Choroid plexus epithelial cell (primary cell): ENCODE measurements around the gene CA9.

Experiments used
- DNase-seq: peaks from one replicate; pipeline ENCODE4 v3.0.0-alpha.2; 2010; ENCODE audit warnings: low read depth
- H3K4me3 ChIP-seq: 2 replicates; pipeline ENCODE4 v1.5.1; 2011; ENCODE audit warnings: low read depth, mild to moderate bottlenecking, control low read depth, low read length, moderate library complexity
- TF ChIP-seq, protein P1 (sequence below): conservative IDR thresholded peaks from 2 replicates; pipeline ENCODE4 v1.5.1; 2011; ENCODE audit warnings: low read depth, mild to moderate bottlenecking, control low read depth, inconsistent platforms, low read length, moderate library complexity

Gene CA9

DNA sequence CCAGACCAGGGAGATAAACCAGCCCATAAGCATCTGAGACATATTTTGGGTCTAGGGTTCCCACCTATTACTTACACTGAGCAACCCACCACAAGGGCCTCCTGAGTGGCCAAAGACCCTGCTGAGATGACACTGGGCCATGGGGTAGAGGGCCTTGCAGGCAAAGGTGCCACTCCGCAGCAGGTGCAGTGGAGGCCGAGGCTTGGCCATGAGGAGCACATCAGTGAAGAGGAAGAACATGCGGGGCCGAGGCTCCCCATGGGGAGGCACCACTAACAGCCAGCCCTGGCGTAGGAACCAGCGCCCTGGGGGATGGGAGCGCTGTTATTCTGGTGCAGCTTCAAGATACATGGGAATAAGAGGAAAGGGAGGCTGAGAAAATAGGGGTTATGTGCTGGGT is 11.3 kb upstream of the CA9 start:
- H3K4me3 ChIP-seq = no peak overlapping the region
- no peak for DNase-seq
- TF ChIP-seq, protein P1, sequence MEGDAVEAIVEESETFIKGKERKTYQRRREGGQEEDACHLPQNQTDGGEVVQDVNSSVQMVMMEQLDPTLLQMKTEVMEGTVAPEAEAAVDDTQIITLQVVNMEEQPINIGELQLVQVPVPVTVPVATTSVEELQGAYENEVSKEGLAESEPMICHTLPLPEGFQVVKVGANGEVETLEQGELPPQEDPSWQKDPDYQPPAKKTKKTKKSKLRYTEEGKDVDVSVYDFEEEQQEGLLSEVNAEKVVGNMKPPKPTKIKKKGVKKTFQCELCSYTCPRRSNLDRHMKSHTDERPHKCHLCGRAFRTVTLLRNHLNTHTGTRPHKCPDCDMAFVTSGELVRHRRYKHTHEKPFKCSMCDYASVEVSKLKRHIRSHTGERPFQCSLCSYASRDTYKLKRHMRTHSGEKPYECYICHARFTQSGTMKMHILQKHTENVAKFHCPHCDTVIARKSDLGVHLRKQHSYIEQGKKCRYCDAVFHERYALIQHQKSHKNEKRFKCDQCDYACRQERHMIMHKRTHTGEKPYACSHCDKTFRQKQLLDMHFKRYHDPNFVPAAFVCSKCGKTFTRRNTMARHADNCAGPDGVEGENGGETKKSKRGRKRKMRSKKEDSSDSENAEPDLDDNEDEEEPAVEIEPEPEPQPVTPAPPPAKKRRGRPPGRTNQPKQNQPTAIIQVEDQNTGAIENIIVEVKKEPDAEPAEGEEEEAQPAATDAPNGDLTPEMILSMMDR = no peak

DNA sequence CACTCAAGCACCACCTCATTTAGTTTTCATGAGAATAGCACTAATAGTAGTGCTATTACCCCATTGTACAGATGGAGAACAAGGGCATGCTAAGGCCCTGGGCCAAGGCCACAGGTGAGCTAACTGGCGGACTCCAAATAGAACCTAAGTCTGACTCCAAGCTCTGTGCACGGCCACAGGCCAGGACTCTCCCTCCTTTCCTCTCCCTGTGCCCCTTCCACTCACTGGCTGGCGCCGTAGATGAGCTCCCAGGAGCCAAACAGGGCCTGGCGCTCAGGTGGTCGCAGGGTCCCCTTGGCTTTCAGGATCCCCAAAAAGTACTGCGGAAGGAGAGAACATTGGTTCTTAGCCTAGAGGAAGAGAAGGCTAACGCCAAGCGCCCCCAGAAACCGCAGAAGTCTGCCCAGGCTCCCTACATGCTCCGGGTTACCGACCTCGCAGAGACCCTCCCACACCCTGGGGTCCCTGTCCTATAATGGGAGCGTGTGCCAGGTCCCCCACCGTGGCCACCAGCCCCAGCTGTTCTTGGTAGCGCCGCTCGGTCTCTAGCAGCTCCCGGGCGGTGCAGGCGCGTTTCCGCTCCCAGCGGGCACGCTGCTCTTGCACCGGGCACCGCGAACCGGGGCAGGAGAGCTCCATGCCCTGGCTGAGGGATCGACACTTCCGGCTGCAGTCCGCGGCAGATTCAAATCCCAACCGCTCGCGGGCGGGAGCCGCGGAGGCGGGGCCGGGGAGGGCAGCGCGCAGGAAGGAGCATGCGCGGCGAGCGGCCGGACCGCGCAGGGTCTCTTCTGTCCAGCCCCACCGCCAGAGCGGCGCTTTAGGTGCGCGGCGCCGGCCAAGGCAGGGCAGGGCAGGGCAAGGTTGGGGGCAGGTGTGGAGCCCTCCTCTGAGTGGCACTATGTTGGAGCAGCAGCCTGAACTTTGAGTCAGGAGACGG is 8.9 kb upstream of the CA9 start, which contains the start of gene ARHGEF39:
ARHGEF39 (minus strand) TSS at position 665 of the 940 bp plus-strand sequence; CDS start at position 639, 26 bp downstream.
- DNase-seq = peak; percentile 64
- TF ChIP-seq, protein P1 = peak; percentile 26
- peak within 1 kb of the TSS; percentile 64 for H3K4me3 ChIP-seq

DNA sequence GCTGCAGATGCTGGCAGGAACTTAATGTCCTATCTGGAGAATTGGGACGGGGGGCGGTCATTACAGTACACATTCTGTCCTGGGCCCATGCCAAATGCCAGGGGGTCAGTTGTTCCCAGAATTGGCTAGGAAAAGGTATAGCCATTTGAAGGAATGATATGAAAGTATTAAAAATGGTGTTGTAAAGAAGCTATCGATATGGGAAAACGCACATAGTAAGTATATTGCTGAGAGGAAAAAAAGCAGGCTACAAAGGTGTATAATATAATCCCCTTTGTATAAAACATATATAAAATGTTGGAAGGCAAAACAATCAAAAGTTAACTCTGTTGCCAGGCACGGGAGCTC is 8.3 kb upstream of the CA9 start:
- peak overlapping the region; percentile 64 for H3K4me3 ChIP-seq
- TF ChIP-seq, protein P1 = no peak
- DNase-seq = no peak

DNA sequence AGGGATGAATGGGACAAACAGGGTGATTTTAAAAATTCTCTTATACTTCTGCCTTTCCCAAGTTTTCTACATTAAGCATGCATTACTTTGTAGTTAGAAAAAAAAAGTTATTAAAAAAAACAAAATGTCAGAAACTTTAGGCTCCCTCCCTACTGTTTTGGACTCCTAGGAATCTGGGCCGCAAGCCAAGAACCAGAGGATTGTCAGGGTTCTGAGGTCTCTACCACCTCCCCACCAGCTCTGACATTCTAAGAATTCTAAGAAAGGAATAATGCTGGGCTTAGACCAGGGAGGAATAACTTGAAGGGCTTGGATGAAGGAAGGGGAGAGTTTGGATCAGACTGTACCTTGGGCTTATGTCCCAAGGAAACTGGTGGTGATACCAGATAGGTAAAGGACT is 7.7 kb upstream of the CA9 start:
- H3K4me3 ChIP-seq = no peak overlapping the region
- TF ChIP-seq, protein P1 = no peak
- peak; percentile 82 for DNase-seq

DNA sequence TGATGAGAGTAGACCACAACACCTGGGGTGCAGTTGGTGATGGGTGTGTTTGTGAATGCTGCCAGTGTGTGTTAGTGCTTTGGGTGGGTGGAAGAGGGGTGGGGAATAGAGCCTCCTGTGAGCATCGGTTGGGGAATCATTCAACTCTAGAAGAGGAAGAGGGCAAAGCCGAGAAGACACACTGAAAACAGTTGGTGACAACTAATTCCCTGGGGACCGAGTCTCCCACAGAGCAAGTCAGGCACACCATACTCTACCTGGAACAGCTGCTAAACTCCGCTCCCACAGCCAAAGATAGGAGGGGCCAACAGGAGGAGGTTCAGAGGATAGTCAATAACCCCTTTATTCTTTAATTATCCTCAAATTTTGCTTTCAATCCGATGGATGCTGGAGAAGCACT is 7.2 kb upstream of the CA9 start:
- H3K4me3 ChIP-seq = no peak overlapping the region
- DNase-seq = no peak
- TF ChIP-seq, protein P1 = no peak

DNA sequence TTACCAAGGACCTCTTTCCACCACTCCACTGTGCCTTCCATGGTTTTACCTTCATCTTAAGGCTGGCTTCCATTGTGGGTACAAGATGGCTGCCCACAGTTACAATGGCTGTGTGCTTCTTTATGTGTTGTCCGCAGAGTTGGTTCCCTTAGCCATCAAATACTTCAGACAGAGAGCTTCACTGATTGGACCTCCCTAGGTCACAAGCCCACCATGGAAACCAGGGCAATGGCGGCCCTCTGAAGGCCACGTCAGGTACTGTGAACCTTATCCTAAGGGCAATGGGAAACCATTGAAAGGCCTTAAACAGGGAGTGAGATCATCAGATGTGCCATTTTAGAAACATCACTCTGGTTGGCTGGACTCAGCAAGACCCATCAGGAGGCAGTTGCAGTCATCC is 5.8 kb upstream of the CA9 start:
- no peak for DNase-seq
- no peak overlapping the region for H3K4me3 ChIP-seq
- TF ChIP-seq, protein P1 = no peak
